ENCODE measurements around the gene SKI. TPM values are rescaled to one million over a fixed set of nuclear protein-coding genes. Genes with fewer than 3 reads are reported as not detected.

Gene SKI
- total and polyA plus RNA-seq, 9 of the 15 experiments (the other 6 are each of a cell fraction or from before 2014, with no cell fraction given) = 0.10 to 60.5 (median 4.6) TPM

GRCh38 chr1:2345297-2346075 is 117.4 kb downstream of the SKI start (continued):
- TF ChIP-seq FOSL1 (tag; conservative IDR thresholded peaks at IDR 0.05) = peak; percentile 31; the same call in 1 of the 2 replicates
- TF ChIP-seq NRF1 (conservative IDR thresholded peaks at IDR 0.05 in 1 of 2, IDR thresholded peaks at IDR 0.05 in 1 of 2) = no peak
- TF ChIP-seq ARID1B (IDR thresholded peaks at IDR 0.05) = peak; percentile 62; the same call in 1 of the 2 replicates
- no peak for TF ChIP-seq ZNF408 (CRISPR knock-in tag; IDR thresholded peaks at IDR 0.05; ENCODE audit: low read depth)
- TF ChIP-seq MEF2A (IDR thresholded peaks at IDR 0.05; ENCODE audit: control insufficient read depth, low read depth, low read length) = no peak
- no peak for TF ChIP-seq ZNF184 (CRISPR knock-in tag; IDR thresholded peaks at IDR 0.05)

- FAIRE-seq (no peak), ATAC-seq (no peak), DNase-seq (ENCODE audit: extremely low read depth in 1 of 4, low spot score in 3 of 4) (no peak)
- H3K4me2 ChIP-seq (ENCODE audit: insufficient read depth, low read length) = no peak overlapping the region
- no peak overlapping the region for H3K4me3 ChIP-seq
- H3K9me1 ChIP-seq (ENCODE audit: control insufficient read depth, insufficient read depth, low read length) = no peaks in the 10 kb centered on the region
- ChIA-PET POLR2A (interaction anchor here (0.7 kb wide), 2 partner anchors 8 to 66 kb away, joined by 3 read pairs; no protein-coding TSS in a partner anchor), CTCF (ENCODE audit: low intra/inter-chr PET ratio) (no interaction called here)
- WGBS (ENCODE audit: insufficient coverage, low coverage, missing lambda C conversion rate) = 4% methylated on average over 14 of the region's 17 CpGs
- intact Hi-C loops (cut with micrococcal nuclease) = no loop called here
- H3K36me3 ChIP-seq (ENCODE audit: control insufficient read depth, insufficient read depth, low read length) = no peaks in the 10 kb centered on the region
- H4K20me1 ChIP-seq (replicated peaks; ENCODE audit: control insufficient read depth, insufficient read depth, low read length) = peaks cover 11% of the 10 kb centered on the region
- in situ Hi-C loops (cut with MboI) = no loop called here
- H3K27ac ChIP-seq (ENCODE audit: extremely low read depth, low read depth, low read length) = no peak overlapping the region
- BruUV-seq (replicated peaks) = no TSS peak
- peaks cover 66 to 88% of the 10 kb centered on the region in 2 experiments for H3K27me3 ChIP-seq (ENCODE audit: control insufficient read depth in 2 of 2, insufficient read depth in 2 of 2, low read length in 2 of 2)
- peaks cover 0 to 39% of the 10 kb centered on the region in 2 experiments; a peak in 2 of 5 replicates for H3K4me1 ChIP-seq (replicated peaks in 1 of 2; ENCODE audit: control insufficient read depth in 2 of 2, insufficient read depth in 2 of 2, low read length in 2 of 2)
- no peaks in the 10 kb centered on the region for H3K79me2 ChIP-seq (ENCODE audit: control insufficient read depth, insufficient read depth, low read length)
- no peak overlapping the region for H3K9ac ChIP-seq (ENCODE audit: insufficient read depth in 1 of 2, low read depth in 2 of 2, low read length in 2 of 2)
- no peaks in the 10 kb centered on the region for H3K9me3 ChIP-seq (replicated peaks; ENCODE audit: control insufficient read depth, insufficient read depth, low read depth, low read length)
- H2AFZ ChIP-seq (ENCODE audit: low read depth, low read length) = no peak overlapping the region
- TF ChIP-seq DMBX1 (CRISPR knock-in tag; IDR thresholded peaks at IDR 0.05; ENCODE audit: borderline replicate concordance) = no peak
- no peak for TF ChIP-seq CHD4 (IDR thresholded peaks at IDR 0.05; ENCODE audit: insufficient read depth, insufficient replicate concordance, low read depth, low read length, poor library complexity, severe bottlenecking)
- TF ChIP-seq SETDB1 (IDR thresholded peaks at IDR 0.05; ENCODE audit: low read length) = no peak
- TF ChIP-seq TFAM (CRISPR knock-in tag; conservative IDR thresholded peaks at IDR 0.05) = no peak
- TF ChIP-seq, protein P1, sequence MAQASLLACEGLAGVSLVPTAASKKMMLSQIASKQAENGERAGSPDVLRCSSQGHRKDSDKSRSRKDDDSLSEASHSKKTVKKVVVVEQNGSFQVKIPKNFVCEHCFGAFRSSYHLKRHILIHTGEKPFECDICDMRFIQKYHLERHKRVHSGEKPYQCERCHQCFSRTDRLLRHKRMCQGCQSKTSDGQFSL (CRISPR knock-in tag; IDR thresholded peaks at IDR 0.05) = no peak
- TF ChIP-seq, protein P1 (tag; IDR thresholded peaks at IDR 0.05) = no peak
- no peak for TF ChIP-seq STAT5B (CRISPR knock-in tag; IDR thresholded peaks at IDR 0.05)
- TF ChIP-seq STAT6 (CRISPR knock-in tag; IDR thresholded peaks at IDR 0.05) = no peak
- no peak for TF ChIP-seq ZNF75A (CRISPR knock-in tag; IDR thresholded peaks at IDR 0.05)
- no peak for TF ChIP-seq PYGO2 (tag; IDR thresholded peaks at IDR 0.05)
- no peak for TF ChIP-seq ZNF347 (CRISPR knock-in tag; IDR thresholded peaks at IDR 0.05; ENCODE audit: low read depth)
These were observed 118.7 kb downstream of the SKI start for GRCh38 chr1:2346691-2347408.

All from K562 (cell line).